GM12864 (cell line): ENCODE results near the gene GALNT8.

Experiments
- DNase-seq: peaks from one replicate; pipeline ENCODE4 v3.0.0-alpha.2; 2011; ENCODE audit warnings: low read depth
- H3K4me3 ChIP-seq: 2 replicates; pipeline ENCODE4 v1.5.1; 2011; ENCODE audit warnings: mild to moderate bottlenecking, low read depth, low read length, control low read depth
- CTCF ChIP-seq: IDR thresholded peaks from 2 replicates; pipeline ENCODE4 v1.5.1; 2011; ENCODE audit warnings: low read depth, mild to moderate bottlenecking, moderate library complexity, low read length, control low read depth, inconsistent platforms; ENCODE audit errors: missing control alignments

The GALNT8 gene

GRCh38 chr12:4794491-4794890, 74.3 kb downstream of the GALNT8 start:
- TF ChIP-seq CTCF = no peak
- no peak for DNase-seq
- no peak overlapping the region for H3K4me3 ChIP-seq

- no peak for DNase-seq
- H3K4me3 ChIP-seq = no peak overlapping the region
- no peak for TF ChIP-seq CTCF
Measured at GRCh38 chr12:4796216-4796615, 76.0 kb downstream of the GALNT8 start.

GRCh38 chr12:4796694-4797482, 76.7 kb downstream of the GALNT8 start:
- H3K4me3 ChIP-seq = no peak overlapping the region
- no peak for TF ChIP-seq CTCF
- no peak for DNase-seq

GRCh38 chr12:4800555-4800954, 80.4 kb downstream of the GALNT8 start:
- TF ChIP-seq CTCF = no peak
- no peak for DNase-seq

DNA sequence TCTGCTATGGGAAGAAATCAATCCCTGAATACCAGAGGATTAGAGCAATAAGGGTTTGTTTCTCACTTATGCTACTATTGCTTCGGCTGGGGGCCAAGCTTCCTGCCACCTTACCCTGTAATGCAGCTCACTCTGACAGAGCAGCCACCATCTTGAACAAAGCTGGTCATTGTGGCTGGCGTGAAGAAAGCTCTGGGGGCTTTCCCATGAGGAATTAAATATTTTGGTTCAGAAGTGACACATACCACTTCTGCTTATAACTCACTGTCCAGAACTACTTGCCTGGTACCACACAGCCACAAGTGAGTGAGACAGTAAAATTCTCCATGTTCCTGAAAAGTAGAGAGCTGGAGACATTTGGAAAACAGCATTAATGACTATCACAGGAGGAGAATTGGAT, 82.6 kb downstream of the GALNT8 start:
- no peak for DNase-seq
- no peak overlapping the region for H3K4me3 ChIP-seq
- no peak for TF ChIP-seq CTCF

More at GRCh38 chr12:4800555-4800954, 80.4 kb downstream of the GALNT8 start:
- no peak overlapping the region for H3K4me3 ChIP-seq

- no peak for DNase-seq
- no peak for TF ChIP-seq CTCF
- no peak overlapping the region for H3K4me3 ChIP-seq
Measured at GRCh38 chr12:4806439-4807115, 86.4 kb downstream of the GALNT8 start.
